Neural cell (in vitro differentiated cells): Measurements from ENCODE around the gene SMTN. TPM values are rescaled to one million over a fixed set of nuclear protein-coding genes. Genes with fewer than 3 reads are reported as not detected.

ENCODE experiments used
- H2AFZ ChIP-seq: fragments of 200-600, 300-800 bp; sonication (generic), shearing (Covaris generic); 2 replicates; pipeline ENCODE4 v1.6.0; 2014; ENCODE audit warnings: low read depth, mild to moderate bottlenecking, antibody characterized with exemption, low read length, moderate library complexity
- H3F3A ChIP-seq: fragments of 200-600 bp; shearing (Covaris generic); 2 replicates; pipeline ENCODE4 v1.6.1; 2016; ENCODE audit warnings: mild to moderate bottlenecking, moderate library complexity, mixed read lengths, antibody characterized with exemption, low read length; ENCODE audit not compliant: insufficient read depth, poor library complexity, severe bottlenecking
- H3K27ac ChIP-seq: fragments of 200-600, 300-800 bp; sonication (generic), shearing (Covaris generic); 2 replicates; pipeline ENCODE4 v1.5.1; 2014; ENCODE audit warnings: mild to moderate bottlenecking, low read length, moderate library complexity
- H3K27me3 ChIP-seq: fragments of 300-800, 200-600 bp; sonication (generic), shearing (Covaris generic); 2 replicates; pipeline ENCODE4 v1.6.0; 2014; ENCODE audit warnings: mild to moderate bottlenecking, low read depth, low read length, moderate library complexity; ENCODE audit not compliant: insufficient read depth
- H3K36me3 ChIP-seq: fragments of 300-800, 200-600 bp; sonication (generic), shearing (Covaris generic); 2 replicates; pipeline ENCODE4 v1.5.1; 2014; ENCODE audit warnings: mild to moderate bottlenecking, antibody characterized with exemption, low read length, moderate library complexity; ENCODE audit not compliant: insufficient read depth
- H3K4me2 ChIP-seq: fragments of 300-800, 200-600 bp; sonication (generic), shearing (Covaris generic); 2 replicates; pipeline ENCODE4 v1.6.0; 2014; ENCODE audit warnings: mild to moderate bottlenecking, low read length
- H3K4me3 ChIP-seq: fragments of 300-800, 200-600 bp; sonication (generic), shearing (Covaris generic); 2 replicates; pipeline ENCODE4 v1.5.1; 2014; ENCODE audit warnings: mild to moderate bottlenecking, low read length, moderate library complexity
- H3K79me2 ChIP-seq: fragments of 200-600 bp; shearing (Covaris generic); replicated peaks from 2 replicates; pipeline ENCODE4 v1.6.0; 2014; ENCODE audit warnings: mild to moderate bottlenecking, low read length, moderate library complexity; ENCODE audit not compliant: insufficient read depth
- H3K9ac ChIP-seq: fragments of 300-800, 200-600 bp; sonication (generic), shearing (Covaris generic); 2 replicates; pipeline ENCODE4 v1.6.1; 2016; ENCODE audit warnings: mild to moderate bottlenecking, low read length, mixed read lengths
- H3K9me2 ChIP-seq: fragments of 200-600 bp; shearing (Covaris generic); 2 replicates; pipeline ENCODE4 v1.6.1; 2016; ENCODE audit warnings: mild to moderate bottlenecking, low read length, mixed read lengths; ENCODE audit not compliant: insufficient read depth
- H3K9me3 ChIP-seq: fragments of 200-600, 300-800 bp; sonication (generic), shearing (Covaris generic); 2 replicates; pipeline ENCODE4 v1.6.1; 2016; ENCODE audit warnings: mild to moderate bottlenecking, mixed run types, low read length, moderate library complexity, mixed read lengths
- H4K20me1 ChIP-seq: fragments of 200-600 bp; shearing (Covaris generic); 2 replicates; pipeline ENCODE4 v1.6.1; 2016; ENCODE audit warnings: mild to moderate bottlenecking, mixed run types; ENCODE audit not compliant: insufficient read depth
- CTCF ChIP-seq: fragments of 450-650 bp; IDR thresholded peaks from 2 replicates; pipeline ENCODE4 v1.5.1; 2014; ENCODE audit warnings: antibody characterized with exemption, mild to moderate bottlenecking, moderate library complexity; ENCODE audit not compliant: poor library complexity, severe bottlenecking
- EP300 ChIP-seq: fragments of 450-650 bp; conservative IDR thresholded peaks from 2 replicates; pipeline ENCODE4 v1.6.1; 2014; ENCODE audit warnings: antibody characterized with exemption, mild to moderate bottlenecking, moderate library complexity; ENCODE audit not compliant: poor library complexity, severe bottlenecking
- EZH2 ChIP-seq: fragments of 200-600, 300-800 bp; shearing (Covaris generic), sonication (generic); IDR thresholded peaks from 2 replicates; pipeline ENCODE4 v1.6.1; 2014; ENCODE audit warnings: antibody characterized with exemption, low read length, borderline replicate concordance, mild to moderate bottlenecking; ENCODE audit not compliant: insufficient read depth, poor library complexity, severe bottlenecking
- MXI1 ChIP-seq: fragments of 450-650 bp; conservative IDR thresholded peaks from 2 replicates; pipeline ENCODE4 v1.6.1; 2014; ENCODE audit warnings: antibody characterized with exemption, mild to moderate bottlenecking; ENCODE audit not compliant: poor library complexity, severe bottlenecking
- POLR2AphosphoS5 ChIP-seq: IDR thresholded peaks from 2 replicates; pipeline ENCODE4 v1.6.1; 2012
- RAD21 ChIP-seq: fragments of 450-650 bp; conservative IDR thresholded peaks from 2 replicates; pipeline ENCODE4 v1.6.1; 2014; ENCODE audit warnings: antibody characterized with exemption, mild to moderate bottlenecking, moderate library complexity
- SMC3 ChIP-seq: fragments of 450-650 bp; conservative IDR thresholded peaks from 2 replicates; pipeline ENCODE4 v1.6.1; 2014; ENCODE audit warnings: antibody characterized with exemption, mild to moderate bottlenecking, moderate library complexity; ENCODE audit not compliant: poor library complexity
- TAF1 ChIP-seq: IDR thresholded peaks from 2 replicates; pipeline ENCODE4 v1.6.1; 2012; ENCODE audit warnings: low read depth
- polyA plus RNA-seq: library from polyadenylated mRNA; depleted of rRNA; stranded (reverse); fragments of >200 nt; gene quantifications from 2 replicates; pipeline ENCODE4 v1.2.3, GENCODE V29; 2014
- TF ChIP-seq, protein P1 (sequence below): IDR thresholded peaks from 2 replicates; pipeline ENCODE4 v1.6.1; 2012; ENCODE audit warnings: borderline replicate concordance

SMTN gene
- polyA plus RNA-seq, 1 donor from 2014 or later, result 3.4 TPM

DNA sequence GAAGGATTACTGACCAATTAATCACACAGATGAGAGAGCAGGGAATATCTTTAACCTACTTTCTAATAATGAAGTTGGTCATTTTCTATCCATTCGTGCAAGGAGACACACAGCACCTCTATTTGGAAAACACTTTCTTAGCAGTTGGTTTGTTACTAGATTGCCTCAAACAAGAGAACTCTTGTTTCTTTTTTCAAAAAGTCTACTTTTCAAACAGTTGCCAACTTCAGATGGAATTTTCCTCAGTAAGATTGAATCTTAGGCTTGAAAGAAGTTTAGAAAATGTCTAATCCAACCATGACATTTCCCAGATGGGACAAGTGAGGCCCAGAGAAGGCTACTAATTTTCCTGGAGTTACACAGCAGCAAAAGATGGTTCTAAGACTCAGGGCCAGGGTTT, 42.4 kb upstream of the SMTN start:
- TF ChIP-seq, protein P1, sequence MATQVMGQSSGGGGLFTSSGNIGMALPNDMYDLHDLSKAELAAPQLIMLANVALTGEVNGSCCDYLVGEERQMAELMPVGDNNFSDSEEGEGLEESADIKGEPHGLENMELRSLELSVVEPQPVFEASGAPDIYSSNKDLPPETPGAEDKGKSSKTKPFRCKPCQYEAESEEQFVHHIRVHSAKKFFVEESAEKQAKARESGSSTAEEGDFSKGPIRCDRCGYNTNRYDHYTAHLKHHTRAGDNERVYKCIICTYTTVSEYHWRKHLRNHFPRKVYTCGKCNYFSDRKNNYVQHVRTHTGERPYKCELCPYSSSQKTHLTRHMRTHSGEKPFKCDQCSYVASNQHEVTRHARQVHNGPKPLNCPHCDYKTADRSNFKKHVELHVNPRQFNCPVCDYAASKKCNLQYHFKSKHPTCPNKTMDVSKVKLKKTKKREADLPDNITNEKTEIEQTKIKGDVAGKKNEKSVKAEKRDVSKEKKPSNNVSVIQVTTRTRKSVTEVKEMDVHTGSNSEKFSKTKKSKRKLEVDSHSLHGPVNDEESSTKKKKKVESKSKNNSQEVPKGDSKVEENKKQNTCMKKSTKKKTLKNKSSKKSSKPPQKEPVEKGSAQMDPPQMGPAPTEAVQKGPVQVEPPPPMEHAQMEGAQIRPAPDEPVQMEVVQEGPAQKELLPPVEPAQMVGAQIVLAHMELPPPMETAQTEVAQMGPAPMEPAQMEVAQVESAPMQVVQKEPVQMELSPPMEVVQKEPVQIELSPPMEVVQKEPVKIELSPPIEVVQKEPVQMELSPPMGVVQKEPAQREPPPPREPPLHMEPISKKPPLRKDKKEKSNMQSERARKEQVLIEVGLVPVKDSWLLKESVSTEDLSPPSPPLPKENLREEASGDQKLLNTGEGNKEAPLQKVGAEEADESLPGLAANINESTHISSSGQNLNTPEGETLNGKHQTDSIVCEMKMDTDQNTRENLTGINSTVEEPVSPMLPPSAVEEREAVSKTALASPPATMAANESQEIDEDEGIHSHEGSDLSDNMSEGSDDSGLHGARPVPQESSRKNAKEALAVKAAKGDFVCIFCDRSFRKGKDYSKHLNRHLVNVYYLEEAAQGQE, result no peak
- TF ChIP-seq CTCF, result no peak
- TF ChIP-seq RAD21, result no peak
- no peak for TF ChIP-seq TAF1
- no peak for TF ChIP-seq MXI1
- no peak for TF ChIP-seq EZH2
- no peak for TF ChIP-seq SMC3
- TF ChIP-seq POLR2AphosphoS5, result no peak
- no peak for TF ChIP-seq EP300
- Histone ChIP-seq H3K27me3 (no peaks in the 10 kb centered on the region), H3K36me3 (no peaks in the 10 kb centered on the region), H4K20me1 (no peaks in the 10 kb centered on the region), H3K4me2 (no peak overlapping the region), H3K79me2 (no peaks in the 10 kb centered on the region), H3K9me3 (no peaks in the 10 kb centered on the region), H2AFZ (no peak overlapping the region), H3F3A (no peaks in the 10 kb centered on the region), H3K27ac (no peak overlapping the region), H3K4me3 (no peak overlapping the region), H3K9me2 (no peaks in the 10 kb centered on the region), H3K9ac (no peak overlapping the region)

DNA sequence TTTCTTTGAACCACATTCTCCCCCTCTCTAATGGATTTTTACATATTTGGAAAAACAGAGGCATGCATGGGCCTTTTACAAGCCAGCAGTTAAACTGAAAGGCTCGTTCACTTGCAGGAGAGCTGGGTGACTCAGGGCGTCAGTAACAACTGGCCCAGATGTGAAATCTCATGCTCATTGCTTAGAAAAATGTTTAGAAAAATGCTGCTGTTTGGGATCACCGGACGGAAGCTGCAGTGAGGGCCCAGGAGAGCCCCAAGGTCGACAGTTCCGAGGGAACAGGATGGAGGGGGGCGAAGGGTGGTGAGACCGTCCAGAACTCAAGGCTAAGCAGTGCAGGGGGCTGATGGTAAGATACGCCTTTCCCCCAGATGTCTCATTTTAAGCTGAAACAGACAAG, 41.7 kb upstream of the SMTN start:
- H3K27ac ChIP-seq, result no peak overlapping the region
- no peak overlapping the region for H3K4me2 ChIP-seq
- H3K36me3 ChIP-seq, result no peaks in the 10 kb centered on the region
- no peaks in the 10 kb centered on the region for H3K27me3 ChIP-seq
- H3K9me2 ChIP-seq, result no peaks in the 10 kb centered on the region
- no peak overlapping the region for H2AFZ ChIP-seq
- no peaks in the 10 kb centered on the region for H3F3A ChIP-seq
- TF ChIP-seq RAD21 (no peak), POLR2AphosphoS5 (no peak), TAF1 (no peak), MXI1 (no peak), SMC3 (no peak), EP300 (no peak), CTCF (no peak), EZH2 (no peak)
- TF ChIP-seq, protein P1, result no peak
- no peaks in the 10 kb centered on the region for H4K20me1 ChIP-seq
- H3K9me3 ChIP-seq, result no peaks in the 10 kb centered on the region
- H3K9ac ChIP-seq, result no peak overlapping the region
- H3K79me2 ChIP-seq, result no peaks in the 10 kb centered on the region
- no peak overlapping the region for H3K4me3 ChIP-seq
